GM21786 (cell line): ENCODE results near the gene SPEM2.
"Not testable (repeated sequence)": the region's sequence is repeated elsewhere in the genome, so short reads cannot be mapped to it uniquely, and the experiment has no call there.

Experiments
- ATAC-seq: cut with Tn5 transposase; IDR thresholded peaks from one replicate; pipeline ENCODE4 v1.9.1; 2021; ENCODE audit not compliant: unreplicated experiment

SPEM2 gene

DNA sequence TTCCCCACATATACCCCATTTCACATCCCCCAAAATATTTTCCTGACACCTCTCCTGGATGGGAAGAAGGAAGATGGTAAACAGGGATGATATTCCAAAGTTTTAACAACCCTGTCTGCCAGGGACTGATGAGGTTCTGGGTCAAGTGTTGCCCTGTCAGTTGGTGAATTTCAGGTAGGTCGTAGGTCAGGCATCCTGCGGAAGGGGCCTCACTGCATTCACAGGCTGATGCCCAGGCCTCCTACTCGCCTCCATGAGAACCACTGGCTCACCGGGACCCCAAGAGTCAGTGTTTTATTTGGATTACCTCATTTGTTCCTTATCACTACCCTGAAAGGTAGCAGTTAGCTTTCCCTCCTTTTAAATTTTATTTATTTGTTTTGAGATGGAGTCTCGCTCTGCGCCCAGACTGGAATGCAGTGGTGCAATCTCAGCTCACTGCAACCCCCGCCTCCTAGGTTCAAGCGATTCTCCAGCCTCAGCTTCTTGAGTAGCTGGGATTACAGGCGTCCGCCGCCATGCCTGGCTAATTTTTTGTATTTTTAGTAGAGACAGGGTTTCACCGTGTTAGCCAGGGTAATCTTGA, 43.5 kb downstream of the SPEM2 start:
- ATAC-seq: no peak

DNA sequence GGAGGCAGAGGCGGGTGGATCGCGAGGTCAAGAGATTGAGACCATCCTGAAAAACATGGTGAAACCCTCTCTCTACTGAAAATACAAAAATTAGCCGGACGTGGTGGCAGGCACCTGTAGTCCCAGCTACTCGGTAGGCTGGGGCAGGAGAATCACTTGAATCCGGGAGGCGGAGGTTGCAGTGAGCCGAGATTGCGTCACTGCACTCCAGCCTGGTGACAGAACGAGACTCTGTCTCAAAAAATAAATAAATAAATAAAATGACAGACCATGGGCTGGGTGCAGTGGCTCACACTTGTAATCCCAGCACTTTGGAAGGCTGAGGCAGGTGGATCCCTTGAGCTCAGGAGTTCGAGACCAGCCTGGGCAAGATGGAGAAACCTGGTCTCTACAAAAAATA, 44.4 kb downstream of the SPEM2 start:
- not testable (repeated sequence) for ATAC-seq

DNA sequence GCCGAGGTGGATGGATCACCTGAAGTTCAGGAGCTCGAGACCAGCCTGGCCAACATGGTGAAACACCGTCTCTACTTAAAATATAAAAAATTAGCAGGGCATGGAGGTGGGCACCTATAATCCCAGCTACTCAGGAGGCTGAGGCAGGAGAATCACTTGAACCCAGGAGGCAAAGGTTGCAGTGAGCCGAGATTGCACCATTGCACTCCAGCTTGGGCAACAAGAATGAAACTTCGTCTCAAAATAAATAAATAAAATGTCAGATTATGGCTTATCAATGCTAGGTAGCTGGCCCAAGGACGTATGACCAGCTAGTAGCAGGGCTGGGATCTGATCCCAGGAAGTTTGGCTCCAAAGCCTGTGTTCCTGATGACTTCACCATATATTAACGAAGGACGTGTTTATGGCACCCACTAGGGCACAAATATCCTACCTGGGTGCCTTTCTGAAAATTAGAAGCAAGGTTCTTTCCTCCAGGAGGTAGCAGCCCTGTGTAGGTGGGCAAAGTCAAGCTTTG, 45.1 kb downstream of the SPEM2 start:
- ATAC-seq: not testable (repeated sequence)

DNA sequence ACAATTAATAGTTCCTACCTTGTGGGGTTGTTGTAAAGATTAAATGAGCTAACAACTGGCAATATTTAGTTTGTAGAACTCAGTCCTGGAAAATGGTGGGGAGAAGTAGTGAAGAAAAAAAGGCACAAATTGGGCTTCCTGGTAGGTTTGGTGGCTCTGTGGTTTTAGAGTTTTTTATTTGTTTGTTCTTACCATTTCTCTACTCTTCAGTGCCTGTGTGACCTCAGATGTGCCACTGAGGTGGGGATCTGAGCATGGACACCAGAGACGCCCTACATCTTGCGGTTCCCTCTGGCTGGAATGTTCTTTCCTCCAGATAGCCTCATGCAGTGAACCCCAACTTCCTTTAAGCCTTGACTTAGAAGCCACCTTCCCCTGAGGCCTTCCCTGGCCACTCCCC, 46.3 kb downstream of the SPEM2 start:
- no peak for ATAC-seq

DNA sequence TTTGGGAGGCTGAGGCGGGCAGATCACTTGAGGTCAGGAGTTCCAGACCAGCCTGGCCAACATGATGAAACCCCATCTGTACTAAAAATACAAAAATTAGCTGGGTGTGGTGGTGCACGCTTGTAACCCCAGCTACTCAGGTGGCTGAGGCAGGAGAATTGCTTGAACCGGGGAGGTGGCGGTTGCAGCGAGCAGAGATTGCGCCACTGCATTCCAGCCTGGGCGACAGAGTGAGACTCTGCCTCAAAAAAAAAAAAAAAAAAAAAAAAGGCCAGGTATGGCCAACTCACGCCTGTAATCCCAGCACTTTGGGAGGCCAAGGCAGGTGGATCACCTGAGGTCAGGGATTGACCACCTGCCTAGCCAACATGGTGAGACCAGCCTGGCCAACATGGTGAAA, 49.4 kb downstream of the SPEM2 start:
- not testable (repeated sequence) for ATAC-seq

DNA sequence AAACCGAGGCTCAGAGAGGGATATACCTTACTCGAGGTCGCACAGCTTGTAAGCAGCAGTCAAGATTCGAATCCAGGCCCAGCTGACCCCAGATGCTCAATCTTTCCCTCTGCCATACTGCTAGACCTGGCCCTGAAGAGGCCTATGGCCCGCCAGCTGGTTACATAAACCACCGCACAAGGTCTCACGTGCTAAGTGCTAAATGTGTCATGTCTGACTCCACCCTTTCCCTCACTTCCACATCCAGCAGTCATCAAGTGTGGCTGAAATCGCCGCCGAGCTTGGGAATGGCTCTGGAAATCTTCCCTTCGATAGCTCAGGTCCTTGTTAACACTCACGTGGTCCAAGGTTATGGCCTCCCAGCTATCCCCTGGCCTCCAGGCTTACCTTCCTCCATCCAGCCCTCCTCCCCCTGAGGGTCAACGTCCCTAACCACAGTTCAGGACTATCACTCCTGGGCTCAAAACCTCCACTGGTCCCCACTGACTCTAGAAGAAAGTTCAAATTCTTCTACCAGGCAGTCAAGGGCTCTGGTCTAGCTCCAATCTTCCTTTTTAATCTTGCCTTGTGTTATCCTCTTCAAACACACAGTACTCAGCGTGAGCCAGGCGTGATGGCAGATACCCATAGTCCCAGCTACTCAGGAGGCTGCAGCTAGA, 50.5 kb downstream of the SPEM2 start:
- no peak for ATAC-seq

DNA sequence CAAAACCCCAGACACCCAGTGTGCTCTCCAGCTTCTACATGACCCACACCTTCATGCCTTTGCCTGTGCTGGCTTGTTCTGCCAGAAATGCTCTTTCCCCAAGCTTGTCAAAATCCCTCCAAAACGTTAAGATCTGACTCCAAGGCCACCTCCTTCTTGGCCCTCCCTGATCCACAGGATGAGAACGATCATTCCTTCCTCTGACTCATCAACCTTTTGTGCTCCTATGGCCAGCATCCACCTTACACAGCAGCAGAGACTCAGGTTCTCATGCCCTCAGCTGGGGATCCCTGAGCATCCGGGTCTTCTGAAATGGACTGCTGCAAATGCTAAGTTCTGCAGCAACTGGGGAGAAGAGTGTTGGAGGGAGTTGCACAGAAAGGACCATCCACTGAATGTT, 51.1 kb downstream of the SPEM2 start:
- no peak for ATAC-seq

DNA sequence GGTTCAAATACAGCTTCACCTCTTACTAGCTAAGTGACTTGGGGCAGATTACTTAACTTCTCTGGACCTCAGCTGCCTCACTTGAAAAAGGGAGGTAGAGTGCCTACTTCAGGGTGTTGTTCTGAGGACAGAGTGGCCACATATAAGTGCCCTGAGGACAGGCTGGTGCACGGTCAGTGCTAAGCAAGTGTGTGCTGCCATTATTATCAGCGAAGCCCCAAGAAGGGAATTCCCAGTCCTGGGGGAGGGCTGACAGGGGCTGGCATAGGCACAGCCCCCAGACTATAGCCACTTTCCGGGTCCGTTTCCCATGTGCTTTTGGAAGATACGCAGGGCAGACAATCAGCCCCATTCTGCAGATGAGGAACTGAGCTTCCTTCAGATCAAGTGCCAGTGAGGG, 51.5 kb downstream of the SPEM2 start:
- no peak for ATAC-seq
